Esophagus squamous epithelium (tissue), 5 donors: ENCODE data around the gene HHIPL1. TPM values are rescaled to one million over a fixed set of nuclear protein-coding genes. Genes with fewer than 3 reads are reported as not detected.

ENCODE experiments used
- DNase-seq: peaks from one replicate; lab custom pipeline; 2025; lab: John Stamatoyannopoulos, UW
- H3K27ac ChIP-seq, 4 donors: fragments of 200-600 bp; sonication (generic); one replicate each; pipeline ENCODE4 v1.5.1; 2016 to 2019; ENCODE audit warnings: mild to moderate bottlenecking in 1 of 4
- H3K27me3 ChIP-seq, 4 donors: fragments of 200-600 bp; sonication (generic); 1 replicate in 3 of 4; 2 replicates in 1 of 4; pipeline versions ENCODE4 v1.5.1 to v1.6.0; 2017 to 2021; ENCODE audit warnings: antibody characterized with exemption in 1 of 4
- H3K36me3 ChIP-seq, 3 donors: fragments of 200-600 bp; sonication (generic); one replicate each; pipeline ENCODE4 v1.5.1; 2016 to 2019
- H3K4me1 ChIP-seq, 3 donors: fragments of 200-600 bp; sonication (generic); one replicate each; pipeline ENCODE4 v1.5.1; 2017 to 2019
- H3K4me3 ChIP-seq, 4 donors: fragments of 200-600 bp; sonication (generic); 1 replicate in 3 of 4; 2 replicates in 1 of 4; pipeline ENCODE4 v1.5.1; 2016 to 2019; ENCODE audit warnings: mild to moderate bottlenecking in 2 of 4, moderate library complexity in 1 of 4
- H3K9me3 ChIP-seq, 3 donors: fragments of 200-600 bp; sonication (generic); one replicate each; pipeline ENCODE4 v1.5.1; 2016 to 2019
- CTCF ChIP-seq, 6 experiments: fragments of 450-650 bp in 4 of 6; fragments of 200-600 bp in 2 of 6; sonication (generic) in 2 of 6; IDR thresholded peaks; one replicate each; pipeline ENCODE4 v1.5.1; 2016 to 2019; ENCODE audit warnings: antibody characterized with exemption in 6 of 6, mild to moderate bottlenecking in 4 of 6, moderate library complexity in 4 of 6
- POLR2A ChIP-seq, 4 donors: fragments of 450-650 bp; IDR thresholded peaks; one replicate each; pipeline ENCODE4 v1.6.1; 2017; ENCODE audit warnings: antibody characterized with exemption in 4 of 4, mild to moderate bottlenecking in 4 of 4, moderate library complexity in 3 of 4
- WGBS, 2 donors: methylation state at CpG; one replicate each; pipeline ENCODE4 v1.1.5; 2018; 5-methylcytosine and 5-hydroxymethylcytosine counted together
- intact Hi-C: fragments of 100-400 bp; cut with DNase I; formaldehyde crosslinking; loops from one replicate; pipeline ENCODE4 v1.15.0; 2022
- total RNA-seq, 4 donors: library from RNA; depleted of rRNA; stranded (reverse); fragments of >200 nt; gene quantifications; one replicate each; pipeline ENCODE4 v1.1.0, GENCODE V29; 2016
- donor health status: DM: yes; HTN: yes; CAD: no.

HHIPL1 gene
- total RNA-seq, 4 donors from 2014 or later, result 0.22 to 1.3 (median 0.59) TPM; not detected in 1

GRCh38 chr14:99655521-99655920 lies 10.6 kb downstream of the HHIPL1 start:
- H3K4me3 ChIP-seq, result no peak overlapping the region
- no peaks in the 10 kb centered on the region for H3K9me3 ChIP-seq
- peaks cover 2 to 51% (median 6%) of the 10 kb centered on the region in 4 donors for H3K27me3 ChIP-seq
- intact Hi-C loops, result no loop called here
- H3K36me3 ChIP-seq, result no peaks in the 10 kb centered on the region
- no peak for TF ChIP-seq CTCF (IDR thresholded peaks at IDR 0.05)
- no peak for TF ChIP-seq POLR2A (IDR thresholded peaks at IDR 0.05)
- DNase-seq, result no peak
- 76 to 80% methylated on average over 4 of the region's 4 CpGs for WGBS, 2 donors
- H3K27ac ChIP-seq, result no peak overlapping the region
- peaks cover 0 to 21% (median 0%) of the 10 kb centered on the region in 3 donors for H3K4me1 ChIP-seq

- H3K4me3 ChIP-seq, result no peak overlapping the region
- H3K4me1 ChIP-seq, result peaks cover 0 to 21% (median 0%) of the 10 kb centered on the region in 3 donors
- WGBS, 2 donors, result 71 to 73% methylated on average over 5 of the region's 5 CpGs
- H3K36me3 ChIP-seq, result no peaks in the 10 kb centered on the region
- no peak for DNase-seq
- peaks cover 2 to 58% (median 6%) of the 10 kb centered on the region in 4 donors for H3K27me3 ChIP-seq
- TF ChIP-seq CTCF (IDR thresholded peaks at IDR 0.05), result no peak
- TF ChIP-seq POLR2A (IDR thresholded peaks at IDR 0.05), result no peak
- H3K27ac ChIP-seq, result no peak overlapping the region
- intact Hi-C loops, result no loop called here
- no peaks in the 10 kb centered on the region for H3K9me3 ChIP-seq
Measured at GRCh38 chr14:99656171-99656570, 11.2 kb downstream of the HHIPL1 start.

GRCh38 chr14:99657645-99658155 lies 12.8 kb downstream of the HHIPL1 start:
- H3K9me3 ChIP-seq, result no peaks in the 10 kb centered on the region
- no peak for DNase-seq
- H3K4me1 ChIP-seq, result peaks cover 0 to 21% (median 0%) of the 10 kb centered on the region in 3 donors
- H3K36me3 ChIP-seq, result no peaks in the 10 kb centered on the region
- WGBS, 2 donors, result 19 to 50% methylated on average over 1 of the region's 1 CpG
- H3K4me3 ChIP-seq, result no peak overlapping the region
- TF ChIP-seq CTCF (IDR thresholded peaks at IDR 0.05) (no peak), POLR2A (IDR thresholded peaks at IDR 0.05) (no peak)
- no peak overlapping the region for H3K27ac ChIP-seq
- intact Hi-C loops, result no loop called here
- H3K27me3 ChIP-seq, result peaks cover 2 to 73% (median 6%) of the 10 kb centered on the region in 4 donors

- TF ChIP-seq CTCF (IDR thresholded peaks at IDR 0.05) (no peak), POLR2A (IDR thresholded peaks at IDR 0.05) (no peak)
- Histone ChIP-seq H3K9me3 (no peaks in the 10 kb centered on the region), H3K27me3 (peaks cover 2 to 76% (median 6%) of the 10 kb centered on the region in 4 donors), H3K27ac (no peak overlapping the region), H3K36me3 (no peaks in the 10 kb centered on the region), H3K4me3 (no peak overlapping the region), H3K4me1 (peaks cover 0 to 21% (median 0%) of the 10 kb centered on the region in 3 donors)
- intact Hi-C loops, result no loop called here
- WGBS, 2 donors, result 52 to 65% methylated on average over 15 of the region's 15 CpGs
- DNase-seq, result no peak
Measured at GRCh38 chr14:99658218-99658845, 13.4 kb downstream of the HHIPL1 start.

- no peak for DNase-seq
- Histone ChIP-seq H3K27ac (no peak overlapping the region), H3K4me1 (peaks cover 0 to 18% (median 0%) of the 10 kb centered on the region in 3 donors), H3K36me3 (no peaks in the 10 kb centered on the region), H3K4me3 (peak overlapping the region in 2 of 4 donors; percentile 19 to 47), H3K27me3 (peaks cover 2 to 76% (median 6%) of the 10 kb centered on the region in 4 donors), H3K9me3 (no peaks in the 10 kb centered on the region)
- intact Hi-C loops, result no loop called here
- TF ChIP-seq POLR2A (IDR thresholded peaks at IDR 0.05), result no peak
- TF ChIP-seq CTCF (IDR thresholded peaks at IDR 0.05), result peak in 1 of 6 experiments; percentile 3
- WGBS, 2 donors, result 27% methylated on average over 3 of the region's 58 CpGs; no CpG with 5 or more reads in 1 of the 2 donors
Measured at GRCh38 chr14:99659333-99659741, 14.4 kb downstream of the HHIPL1 start.
